Measurements from ENCODE around the gene SSR2. TPM values are rescaled to one million over a fixed set of nuclear protein-coding genes. Genes with fewer than 3 reads are reported as not detected.

The SSR2 gene
- total and polyA plus RNA-seq, 2 experiments from 2014 or later, result 136 to 291 TPM

- H3K79me2 ChIP-seq (replicated peaks; ENCODE audit: insufficient read depth), result 0 out of 2 replicates have a peak, but pooled peaks cover 2% of the 10 kb centered on the region
- H2AFZ ChIP-seq, result no peak overlapping the region
- Mint-ChIP-seq H3K36me3 (ENCODE audit: low read depth) (peaks cover 32% of the 10 kb centered on the region), H3K4me3 (no peak overlapping the region), H3K27ac (0 out of 2 replicates have a peak overlapping the region, but pooled peaks have one; percentile 52), H3K4me1 (peaks cover 6% of the 10 kb centered on the region), H3K9me3 (no peaks in the 10 kb centered on the region; the same call in 2 of the 3 replicates), H3K27me3 (ENCODE audit: insufficient read depth, low read depth, poor library complexity) (peaks cover 5% of the 10 kb centered on the region)
- H3K27me3 ChIP-seq (ENCODE audit: insufficient read depth), result no peaks in the 10 kb centered on the region
- H3K4me3 ChIP-seq, result no peak overlapping the region
- peaks cover 23% of the 10 kb centered on the region; the same call in 1 of the 2 replicates for H3F3A ChIP-seq (replicated peaks; ENCODE audit: low read depth)
- H3K36me3 ChIP-seq (ENCODE audit: insufficient read depth), result peaks cover 23% of the 10 kb centered on the region
- ATAC-seq (peak; percentile 46), DNase-seq (ENCODE audit: low spot score) (peak; percentile 49)
- no peaks in the 10 kb centered on the region for H3K4me1 ChIP-seq (ENCODE audit: insufficient read depth)
- TF ChIP-seq ZNF462 (CRISPR knock-in tag; IDR thresholded peaks at IDR 0.05) (no peak), CREB1 (CRISPR knock-in tag; IDR thresholded peaks at IDR 0.05; ENCODE audit: low read depth) (no peak), JUNB (IDR thresholded peaks at IDR 0.05; ENCODE audit: unreplicated experiment) (no peak), ETS1 (IDR thresholded peaks at IDR 0.05) (no peak), STAT1 (IDR thresholded peaks at IDR 0.05; ENCODE audit: unreplicated experiment) (no peak), ZNF114 (CRISPR knock-in tag; IDR thresholded peaks at IDR 0.05) (no peak), NANOG (IDR thresholded peaks at IDR 0.05; ENCODE audit: borderline replicate concordance) (no peak), EZH2 (IDR thresholded peaks at IDR 0.05; ENCODE audit: low read depth, unreplicated experiment) (no peak), REST (IDR thresholded peaks at IDR 0.05; ENCODE audit: unreplicated experiment) (no peak), EZH2phosphoT487 (IDR thresholded peaks at IDR 0.05; ENCODE audit: unreplicated experiment) (no peak), POLR2AphosphoS5 (IDR thresholded peaks at IDR 0.05; ENCODE audit: low read depth) (no peak), ZNF331 (CRISPR knock-in tag; IDR thresholded peaks at IDR 0.05; ENCODE audit: low read depth) (no peak), CTCF (conservative IDR thresholded peaks at IDR 0.05; ENCODE audit: low read depth in 2 of 2) (no peak)
- H3K9me2 ChIP-seq (ENCODE audit: insufficient read depth), result no peaks in the 10 kb centered on the region
- H4K20me1 ChIP-seq (replicated peaks; ENCODE audit: insufficient read depth), result peaks cover 5% of the 10 kb centered on the region
- 0 out of 2 replicates have a peak overlapping the region, but pooled peaks have one; percentile 66 for H3K27ac ChIP-seq (ENCODE audit: low read depth)
- no peak overlapping the region for H3K4me2 ChIP-seq
Measured at GRCh38 chr1:156006666-156007376, 13.9 kb downstream of the SSR2 start.
